Activated naive CD8-positive, alpha-beta T cell treated with anti-CD3 and anti-CD28 coated beads, Interleukin-2, amount 50 U/mL, for 24 hours (primary cell): ENCODE measurements around the gene PSMA2.

ENCODE experiments used
- ATAC-seq: fragments of 150-1000 bp; cut with Tn5 transposase; one replicate; pipeline ENCODE4 v1.10.0; 2021
- DNase-seq: peaks from one replicate; pipeline ENCODE4 v3.0.0; 2021
- H3K27ac Mint-ChIP-seq: one replicate; pipeline ENCODE4 v1.8.0; 2021; ENCODE audit warnings: mild to moderate bottlenecking, mixed read lengths
- H3K27me3 Mint-ChIP-seq: one replicate; pipeline ENCODE4 v1.8.0; 2021; ENCODE audit warnings: mixed read lengths
- H3K36me3 Mint-ChIP-seq: one replicate; pipeline ENCODE4 v1.8.0; 2021; ENCODE audit warnings: low read depth, mixed read lengths
- H3K4me1 Mint-ChIP-seq: one replicate; pipeline ENCODE4 v1.8.0; 2021; ENCODE audit warnings: mixed read lengths
- H3K4me3 Mint-ChIP-seq: one replicate; pipeline ENCODE4 v1.8.0; 2021; ENCODE audit warnings: mild to moderate bottlenecking, moderate library complexity, mixed read lengths
- H3K9me3 Mint-ChIP-seq: one replicate; pipeline ENCODE4 v1.8.0; 2021; ENCODE audit warnings: mixed read lengths

Gene PSMA2

DNA sequence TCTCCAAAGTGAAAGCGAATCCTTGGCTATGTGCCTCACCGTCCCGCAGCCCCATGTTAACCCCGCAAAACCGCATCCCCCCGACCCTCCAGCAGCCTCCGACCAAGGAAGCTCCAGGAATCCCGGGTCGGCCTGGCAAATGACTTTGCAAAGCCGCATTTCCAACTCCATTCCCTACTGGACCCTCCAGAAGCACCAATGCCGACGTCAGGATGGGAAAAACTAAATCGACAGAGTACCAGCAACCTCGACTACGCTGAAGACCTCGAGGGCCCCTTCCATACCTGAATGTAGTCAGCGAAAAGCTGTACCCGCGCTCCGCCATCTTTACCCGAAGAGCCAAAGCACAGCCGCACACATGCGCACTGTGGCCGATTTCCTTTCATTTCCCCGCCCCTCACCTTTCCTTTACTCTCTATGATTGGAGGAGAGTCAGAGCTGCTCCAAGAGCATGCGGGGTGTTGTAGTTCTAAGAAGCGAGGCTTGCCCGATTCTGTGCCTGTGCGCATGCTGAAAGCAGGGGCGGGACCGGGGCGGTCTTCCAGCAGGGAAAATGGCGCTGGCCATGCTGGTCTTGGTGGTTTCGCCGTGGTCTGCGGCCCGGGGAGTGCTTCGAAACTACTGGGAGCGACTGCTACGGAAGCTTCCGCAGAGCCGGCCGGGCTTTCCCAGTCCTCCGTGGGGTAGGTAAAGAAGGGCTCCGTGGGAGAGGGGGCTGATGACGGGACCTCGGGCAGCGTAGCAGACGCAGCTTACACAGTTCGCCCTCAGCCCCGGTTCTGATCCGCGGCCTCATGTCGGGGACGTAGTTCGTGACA lies at the start of gene PSMA2, which contains the start of gene MRPL32:
Gene PSMA2 (minus strand): TSS at position 341 of the 818 bp plus-strand sequence. CDS start 16 bp downstream, at position 325.
Gene MRPL32 (plus strand): TSS at position 543 of the 818 bp plus-strand sequence. CDS start 11 bp downstream, at position 554.
- Mint-ChIP-seq H3K9me3 (no peaks in the 10 kb centered on the region), H3K27me3 (peaks cover 4% of the 10 kb centered on the region), H3K36me3 (peaks cover 64% of the 10 kb centered on the region), H3K4me3 (peak within 1 kb of the TSS; percentile 99), H3K27ac (peak within 1 kb of the TSS; percentile 99), H3K4me1 (peaks cover 72% of the 10 kb centered on the region)
- DNase-seq (peak; percentile 90), ATAC-seq (peak; percentile 99)

DNA sequence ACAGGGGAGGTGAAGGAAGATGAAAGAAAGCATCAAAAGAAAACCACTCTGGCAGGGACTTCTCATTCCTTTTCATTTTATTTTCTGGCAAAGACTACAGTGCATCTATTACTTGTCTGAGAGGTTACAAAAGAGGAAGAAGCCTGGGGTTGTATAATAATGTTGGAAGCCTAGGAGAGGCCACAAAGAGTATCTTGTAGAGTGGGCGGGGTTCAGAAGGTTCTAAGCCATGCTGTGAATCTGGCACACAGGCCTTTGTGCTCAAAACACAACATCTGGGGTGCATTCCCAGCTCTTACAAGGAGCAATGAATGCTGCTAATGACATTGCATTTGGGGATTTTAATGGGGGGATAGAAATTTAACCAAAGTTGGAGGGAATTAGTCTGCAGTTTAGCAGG lies 49.6 kb upstream of the PSMA2 start:
- peaks cover 10% of the 10 kb centered on the region for H3K9me3 Mint-ChIP-seq
- no peak for DNase-seq
- no peaks in the 10 kb centered on the region for H3K36me3 Mint-ChIP-seq
- ATAC-seq = no peak
- peaks cover 9% of the 10 kb centered on the region for H3K27me3 Mint-ChIP-seq
- no peak overlapping the region for H3K27ac Mint-ChIP-seq
- H3K4me3 Mint-ChIP-seq = no peak overlapping the region
- no peaks in the 10 kb centered on the region for H3K4me1 Mint-ChIP-seq

DNA sequence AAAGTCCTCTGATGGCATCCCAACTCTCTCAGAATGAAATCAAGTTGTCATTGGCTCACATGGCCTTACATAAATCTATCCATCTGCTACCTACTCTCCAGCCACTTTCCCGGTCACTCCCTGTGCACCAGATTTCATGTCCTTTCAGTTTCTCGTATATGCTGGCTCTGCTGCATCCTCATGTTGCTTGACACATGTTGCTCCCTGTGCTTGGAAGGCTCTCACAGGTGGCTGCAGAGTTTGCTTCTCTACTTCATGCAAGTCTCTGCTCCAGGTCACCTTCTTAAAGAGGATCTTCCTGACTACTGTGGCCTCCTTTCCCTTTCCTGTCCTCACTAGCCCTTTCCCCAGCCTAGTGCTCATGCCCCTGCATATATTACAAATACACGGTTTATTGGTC lies 48.5 kb upstream of the PSMA2 start:
- Mint-ChIP-seq H3K27ac (no peak overlapping the region), H3K4me3 (no peak overlapping the region), H3K36me3 (no peaks in the 10 kb centered on the region), H3K27me3 (peaks cover 17% of the 10 kb centered on the region), H3K9me3 (peaks cover 10% of the 10 kb centered on the region), H3K4me1 (no peaks in the 10 kb centered on the region)
- no peak for ATAC-seq
- DNase-seq = no peak

DNA sequence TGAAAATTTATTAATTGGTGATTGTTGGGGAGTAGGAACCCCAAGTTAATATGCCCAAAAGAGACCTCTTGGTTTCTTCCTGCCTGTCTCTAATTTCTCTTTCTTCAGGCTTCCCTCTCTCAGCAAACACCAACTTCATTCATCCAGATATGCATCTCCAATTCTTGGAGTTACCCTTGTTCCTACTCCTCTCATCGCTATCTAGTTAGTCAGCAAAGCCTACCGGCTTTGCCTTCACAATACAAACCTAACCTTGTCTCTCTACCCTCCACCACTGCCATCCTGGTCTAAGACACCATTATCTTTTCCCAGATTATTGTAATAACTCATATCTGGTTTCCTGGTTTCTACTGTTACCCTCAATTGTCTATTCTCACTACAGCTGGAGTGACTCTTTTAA lies 48.1 kb upstream of the PSMA2 start:
- Mint-ChIP-seq H3K4me3 (no peak overlapping the region), H3K36me3 (no peaks in the 10 kb centered on the region), H3K27me3 (peaks cover 19% of the 10 kb centered on the region), H3K9me3 (peaks cover 10% of the 10 kb centered on the region), H3K4me1 (no peaks in the 10 kb centered on the region), H3K27ac (no peak overlapping the region)
- ATAC-seq = no peak
- DNase-seq = no peak

DNA sequence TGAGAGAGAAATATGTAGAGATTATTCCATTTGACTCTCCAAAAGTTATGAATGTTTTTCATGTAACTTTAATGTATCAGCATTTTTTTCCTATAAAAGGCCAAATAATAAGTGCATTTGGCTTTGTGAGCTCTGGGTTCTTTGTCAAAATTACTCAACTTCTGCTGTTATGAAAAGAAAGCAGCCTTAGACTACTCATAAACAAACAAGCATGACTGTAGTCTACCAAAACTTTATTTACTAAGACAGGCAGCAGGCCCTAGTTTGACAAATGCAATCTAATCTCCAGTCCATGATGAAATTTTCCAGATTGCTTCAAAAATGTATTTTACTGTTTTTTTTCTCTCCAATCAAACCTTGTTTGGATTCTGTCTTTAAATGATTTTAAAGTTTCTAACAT lies 46.5 kb upstream of the PSMA2 start:
- Mint-ChIP-seq H3K4me1 (no peaks in the 10 kb centered on the region), H3K27me3 (peaks cover 19% of the 10 kb centered on the region), H3K4me3 (no peak overlapping the region), H3K36me3 (no peaks in the 10 kb centered on the region), H3K27ac (no peak overlapping the region), H3K9me3 (peaks cover under 1% of the 10 kb centered on the region)
- DNase-seq = no peak
- ATAC-seq = no peak

DNA sequence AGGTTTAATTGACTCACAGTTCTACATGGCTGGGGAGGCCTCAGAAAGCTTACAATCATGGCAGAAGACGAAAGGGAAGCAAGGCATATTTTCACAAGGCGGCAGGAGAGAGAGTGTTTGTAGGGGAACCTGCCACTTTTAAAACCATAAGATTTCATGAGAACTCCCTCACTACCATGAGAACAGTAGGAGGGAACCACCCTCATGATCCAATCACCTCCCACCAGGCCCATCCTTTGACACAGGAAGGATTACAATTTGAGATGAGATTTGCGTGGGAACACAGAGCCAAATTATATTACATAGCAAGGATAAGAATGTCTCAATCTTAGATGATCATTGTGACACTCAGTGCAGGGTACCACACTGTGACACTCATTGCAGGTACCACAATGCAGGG lies 44.4 kb upstream of the PSMA2 start:
- H3K9me3 Mint-ChIP-seq = no peaks in the 10 kb centered on the region
- no peak overlapping the region for H3K27ac Mint-ChIP-seq
- ATAC-seq (no peak), DNase-seq (no peak)
- H3K4me3 Mint-ChIP-seq = no peak overlapping the region
- no peaks in the 10 kb centered on the region for H3K4me1 Mint-ChIP-seq
- H3K36me3 Mint-ChIP-seq = no peaks in the 10 kb centered on the region
- peaks cover 19% of the 10 kb centered on the region for H3K27me3 Mint-ChIP-seq

DNA sequence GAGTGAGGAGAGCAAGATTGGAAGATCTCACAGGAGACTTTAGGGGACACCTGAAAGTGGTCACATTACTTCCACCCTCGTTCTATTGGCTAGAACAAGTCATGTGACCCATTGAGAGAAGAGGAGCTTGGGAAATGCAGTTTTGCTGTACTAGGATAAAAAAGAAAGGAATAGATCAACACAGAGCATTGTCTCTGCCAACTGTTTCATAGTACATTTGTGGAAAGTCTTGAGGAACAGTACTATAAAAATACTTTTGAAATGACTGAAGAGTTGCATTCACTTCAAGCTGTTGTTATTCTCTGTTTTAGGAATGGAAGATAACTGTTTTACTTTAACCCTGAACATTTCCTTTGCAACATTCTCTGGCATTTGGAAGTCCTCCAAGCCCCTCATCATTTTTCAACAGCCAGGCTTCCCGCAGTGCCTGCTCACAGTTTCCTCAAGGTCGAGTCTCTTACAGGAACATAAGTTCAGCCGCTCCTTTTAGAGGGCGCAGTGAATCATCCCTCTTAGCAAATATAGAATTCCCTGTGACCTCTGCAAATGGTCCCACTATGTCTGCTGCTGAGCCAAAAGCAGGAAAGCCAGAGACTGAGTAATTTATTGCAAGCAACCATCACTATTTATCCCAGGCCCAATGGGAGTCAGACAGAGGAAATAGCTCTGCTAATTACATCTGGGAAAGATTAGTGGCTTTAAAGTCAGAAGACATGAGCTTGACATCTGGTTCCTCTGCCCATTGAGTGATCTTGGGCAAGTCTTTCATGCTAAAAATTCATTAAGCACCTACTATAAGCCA lies 40.9 kb upstream of the PSMA2 start:
- H3K9me3 Mint-ChIP-seq = no peaks in the 10 kb centered on the region
- no peak overlapping the region for H3K4me3 Mint-ChIP-seq
- no peaks in the 10 kb centered on the region for H3K36me3 Mint-ChIP-seq
- ATAC-seq (no peak), DNase-seq (no peak)
- peaks cover 18% of the 10 kb centered on the region for H3K27me3 Mint-ChIP-seq
- no peak overlapping the region for H3K27ac Mint-ChIP-seq
- H3K4me1 Mint-ChIP-seq = peaks cover 2% of the 10 kb centered on the region

DNA sequence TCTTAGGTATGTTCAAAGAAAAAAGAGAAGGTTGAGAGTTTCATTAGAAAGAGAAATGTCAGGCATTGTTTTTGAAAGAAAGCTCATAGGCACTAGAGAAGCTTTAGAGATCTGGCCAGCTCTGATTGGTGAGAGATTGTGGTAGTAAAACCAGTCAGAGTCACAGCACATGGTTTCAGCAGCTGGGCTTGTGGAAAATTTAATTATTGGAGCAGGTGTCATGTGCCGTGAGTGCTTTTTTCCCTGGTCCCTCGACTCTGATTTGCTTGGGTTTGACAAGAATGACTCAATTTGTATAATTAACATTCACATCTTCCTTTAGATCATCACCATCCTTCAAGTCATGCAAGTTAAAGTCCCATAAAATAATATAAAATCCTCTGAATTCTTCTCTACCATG lies 35.4 kb upstream of the PSMA2 start:
- no peak for DNase-seq
- Mint-ChIP-seq H3K9me3 (no peaks in the 10 kb centered on the region), H3K4me1 (peaks cover 16% of the 10 kb centered on the region), H3K36me3 (no peaks in the 10 kb centered on the region), H3K27ac (no peak overlapping the region), H3K4me3 (no peak overlapping the region), H3K27me3 (peaks cover 9% of the 10 kb centered on the region)
- ATAC-seq = no peak

DNA sequence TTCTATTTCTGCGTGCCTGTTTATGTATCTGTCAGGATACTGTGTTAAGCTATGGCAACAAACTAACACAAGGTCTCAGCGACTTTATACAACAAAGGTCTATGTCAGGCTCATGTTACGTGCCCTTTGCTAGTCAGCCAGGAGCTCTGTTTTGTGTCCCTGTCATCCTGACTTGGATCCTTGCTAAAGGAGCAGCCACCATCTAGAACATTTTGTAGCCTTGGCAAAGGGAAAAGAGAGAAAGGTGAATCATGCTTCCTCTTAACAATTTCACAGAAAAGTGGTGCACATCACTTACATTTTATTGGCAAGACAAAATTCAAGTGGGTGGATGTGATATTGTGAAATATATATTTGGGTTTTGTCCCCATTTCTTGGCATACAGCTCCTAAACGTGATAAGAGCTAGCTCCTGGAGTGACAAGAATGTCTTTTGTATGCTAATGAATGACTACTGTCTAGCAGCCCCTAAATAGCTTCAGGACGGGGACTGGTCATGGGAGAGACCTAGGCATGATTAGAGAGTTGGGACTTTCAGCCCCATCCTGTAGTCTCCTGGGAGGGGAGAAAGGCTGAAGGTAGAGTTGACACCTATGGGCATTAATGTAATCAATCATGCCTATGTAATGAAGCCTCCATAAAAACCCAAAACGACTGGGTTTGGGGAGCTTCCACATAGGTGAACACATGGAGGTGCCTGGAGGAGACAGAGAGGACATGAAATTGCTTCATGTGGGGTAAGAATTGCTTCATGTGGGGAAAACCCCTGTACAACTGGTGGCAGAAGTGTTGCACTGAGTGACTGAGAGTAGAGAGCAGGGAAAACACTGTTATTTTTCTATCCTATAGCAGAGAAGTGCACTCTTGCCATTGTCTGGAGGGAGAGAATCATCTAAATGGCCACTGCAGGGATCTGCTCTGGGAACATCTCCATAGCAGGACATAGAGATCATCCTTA lies 33.2 kb upstream of the PSMA2 start:
- no peaks in the 10 kb centered on the region for H3K9me3 Mint-ChIP-seq
- no peak overlapping the region for H3K27ac Mint-ChIP-seq
- no peaks in the 10 kb centered on the region for H3K36me3 Mint-ChIP-seq
- no peak overlapping the region for H3K4me3 Mint-ChIP-seq
- ATAC-seq (no peak), DNase-seq (no peak)
- peaks cover 21% of the 10 kb centered on the region for H3K4me1 Mint-ChIP-seq
- H3K27me3 Mint-ChIP-seq = peaks cover 14% of the 10 kb centered on the region

DNA sequence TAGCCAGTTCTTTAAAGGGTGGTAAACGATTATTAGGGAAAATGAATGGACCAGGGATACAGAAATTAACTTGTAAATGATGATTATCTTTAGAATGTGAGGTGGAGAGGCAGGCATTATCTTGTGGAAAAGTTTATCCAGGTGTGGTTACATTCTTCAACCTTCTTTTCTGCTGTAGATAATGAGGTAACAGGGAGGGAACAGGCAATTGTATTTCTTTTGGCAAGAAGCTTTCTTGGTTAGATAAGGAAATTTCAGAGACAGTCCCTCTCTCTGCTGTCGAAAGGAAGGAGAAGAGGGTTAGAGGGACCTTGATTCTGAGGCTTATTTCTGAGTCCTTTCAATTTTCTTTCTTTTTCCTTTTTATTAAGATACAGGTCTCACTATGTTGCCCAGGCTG lies 32.3 kb upstream of the PSMA2 start:
- DNase-seq (no peak), ATAC-seq (no peak)
- peaks cover 21% of the 10 kb centered on the region for H3K4me1 Mint-ChIP-seq
- H3K9me3 Mint-ChIP-seq = no peaks in the 10 kb centered on the region
- no peaks in the 10 kb centered on the region for H3K36me3 Mint-ChIP-seq
- no peak overlapping the region for H3K27ac Mint-ChIP-seq
- H3K4me3 Mint-ChIP-seq = no peak overlapping the region
- peaks cover 14% of the 10 kb centered on the region for H3K27me3 Mint-ChIP-seq

DNA sequence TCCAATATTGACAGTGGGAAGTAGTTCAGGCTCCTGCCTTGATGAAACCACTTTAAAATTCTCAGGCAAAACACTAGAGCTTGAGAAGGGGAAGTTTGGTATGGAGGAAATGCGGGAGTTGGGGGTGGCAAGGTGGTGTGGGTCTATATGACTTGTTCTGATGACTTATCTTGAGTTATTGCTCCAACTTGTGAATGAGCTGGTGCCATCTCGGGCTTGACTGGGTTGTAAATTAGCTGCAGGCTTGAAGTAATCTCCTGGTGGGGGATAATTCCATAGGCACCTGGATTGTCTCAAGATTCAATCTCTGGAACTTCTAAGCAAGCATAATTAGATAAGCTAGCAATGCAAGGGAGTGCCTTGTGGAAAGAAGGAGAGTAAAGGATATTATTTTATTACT lies 29.2 kb upstream of the PSMA2 start:
- Mint-ChIP-seq H3K27ac (no peak overlapping the region), H3K27me3 (peaks cover 14% of the 10 kb centered on the region), H3K36me3 (peaks cover 6% of the 10 kb centered on the region), H3K4me3 (no peak overlapping the region), H3K9me3 (peaks cover 12% of the 10 kb centered on the region), H3K4me1 (peaks cover 16% of the 10 kb centered on the region)
- ATAC-seq (no peak), DNase-seq (no peak)

DNA sequence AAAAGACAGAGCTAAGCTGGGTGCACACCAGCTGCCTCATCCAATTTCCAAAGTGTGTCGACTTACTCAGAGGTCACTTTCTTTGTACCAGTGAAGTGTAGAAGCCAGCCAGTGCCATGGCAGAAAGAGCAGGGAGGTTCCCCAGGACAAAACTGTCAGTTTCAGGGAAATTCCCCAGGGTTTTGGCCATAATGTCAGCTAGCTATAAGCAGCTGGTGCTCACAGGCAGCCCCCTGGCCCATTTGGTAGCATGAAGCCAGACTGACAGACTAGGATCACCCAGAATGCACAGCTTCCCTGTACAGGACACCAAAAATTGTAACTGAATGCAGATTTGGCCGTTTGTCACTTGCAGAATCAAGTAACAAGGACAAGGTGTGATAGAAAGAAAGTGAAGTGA lies 28.8 kb upstream of the PSMA2 start:
- H3K27me3 Mint-ChIP-seq = peaks cover 13% of the 10 kb centered on the region
- no peak overlapping the region for H3K4me3 Mint-ChIP-seq
- H3K9me3 Mint-ChIP-seq = peaks cover 12% of the 10 kb centered on the region
- DNase-seq (no peak), ATAC-seq (peak; percentile 33)
- H3K4me1 Mint-ChIP-seq = peaks cover 16% of the 10 kb centered on the region
- H3K27ac Mint-ChIP-seq = no peak overlapping the region
- H3K36me3 Mint-ChIP-seq = peaks cover 6% of the 10 kb centered on the region

DNA sequence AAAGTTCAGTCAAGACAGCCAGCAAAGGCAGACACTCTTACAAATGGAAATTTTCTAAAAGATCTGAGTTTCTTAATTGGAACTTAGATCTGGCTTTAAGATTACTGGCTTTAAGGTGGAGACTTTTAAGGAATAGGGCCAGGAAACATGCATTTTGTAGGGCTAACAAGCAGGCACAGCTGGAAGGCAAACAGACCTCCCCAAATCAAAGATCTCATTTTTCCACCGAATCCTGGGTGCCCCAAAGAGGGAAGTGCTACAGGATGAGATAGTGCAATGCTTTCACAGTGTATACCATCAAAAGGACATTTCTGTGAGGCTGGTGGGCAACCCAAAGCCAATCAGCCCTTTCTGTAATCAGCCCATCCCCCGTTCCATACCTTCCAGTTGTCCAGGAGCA lies 27.6 kb upstream of the PSMA2 start:
- no peak for ATAC-seq
- DNase-seq = no peak
- peaks cover 16% of the 10 kb centered on the region for H3K9me3 Mint-ChIP-seq
- H3K27me3 Mint-ChIP-seq = peaks cover 9% of the 10 kb centered on the region
- no peak overlapping the region for H3K27ac Mint-ChIP-seq
- peaks cover 6% of the 10 kb centered on the region for H3K36me3 Mint-ChIP-seq
- H3K4me3 Mint-ChIP-seq = no peak overlapping the region
- H3K4me1 Mint-ChIP-seq = peaks cover 5% of the 10 kb centered on the region

DNA sequence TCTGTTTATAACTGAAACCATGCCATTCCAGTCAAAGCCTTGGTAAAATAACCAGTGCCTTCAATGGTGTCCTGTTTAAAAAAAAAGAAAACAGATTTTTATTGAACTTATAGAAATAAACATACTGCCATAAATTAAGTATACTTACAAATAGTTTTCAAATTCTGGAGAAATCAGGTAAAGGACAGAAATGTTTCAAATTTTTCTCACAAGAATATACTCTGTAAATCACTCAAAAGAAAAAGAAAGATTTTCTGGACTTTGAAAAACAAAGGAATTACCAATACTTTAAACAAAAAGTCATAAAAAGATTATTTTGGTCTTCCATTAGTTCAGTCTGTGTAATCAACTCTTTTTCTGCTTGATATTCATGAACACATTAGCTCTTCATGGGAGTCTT lies 24.1 kb upstream of the PSMA2 start:
- DNase-seq (no peak), ATAC-seq (no peak)

More for the DNA sequence above, 24.1 kb upstream of the PSMA2 start:
- Mint-ChIP-seq H3K9me3 (peaks cover 16% of the 10 kb centered on the region), H3K4me1 (peaks cover 5% of the 10 kb centered on the region), H3K4me3 (no peak overlapping the region), H3K27me3 (peaks cover 6% of the 10 kb centered on the region), H3K36me3 (peaks cover 6% of the 10 kb centered on the region), H3K27ac (no peak overlapping the region)
